GM12878 (cell line): Measurements from ENCODE around the gene RANBP3. TPM values are rescaled to one million over a fixed set of nuclear protein-coding genes. Genes with fewer than 3 reads are reported as not detected.

ENCODE experiments used
- ATAC-seq: fragments of 200-7000 bp; cut with Tn5 transposase; 3 replicates; pipeline ENCODE4 v1.9.1; 2020; ENCODE audit warnings: mild to moderate bottlenecking, moderate library complexity
- BruUV-seq: library from RNA; stranded (reverse); fragments of 400-500 nt; replicated peaks from 2 replicates; lab custom pipeline; 2021; lab: Mats Ljungman, UMichigan
- CTCF ChIA-PET: fragments of 300-600 bp; sonication (Branson Sonifier 250); formaldehyde crosslinking; extraction: SDS; loops from one replicate; lab custom pipeline; 2021; ENCODE audit warnings: inconsistent platforms; lab: Yijun Ruan, JAX
- POLR2A ChIA-PET: fragments of 350-600 bp; formaldehyde crosslinking; extraction: SDS; loops from one replicate; lab custom pipeline; 2021; ENCODE audit warnings: inconsistent platforms; lab: Charles Lee
- RAD21 ChIA-PET: fragments of 300-600 bp; sonication (Branson Sonifier 250); formaldehyde crosslinking; loops from one replicate; lab custom pipeline; 2023; ENCODE audit warnings: antibody characterized with exemption; ENCODE audit not compliant: unreplicated experiment; lab: Charles Lee
- SMC1A ChIA-PET: fragments of 300-600 bp; sonication (Branson Sonifier 250); formaldehyde crosslinking; loops from one replicate; lab custom pipeline; 2023; ENCODE audit not compliant: unreplicated experiment, uncharacterized antibody; lab: Charles Lee
- DNase-seq: peaks from one replicate; pipeline ENCODE4 v3.0.0-alpha.2; 2011; ENCODE audit warnings: low read depth, low spot score
- FAIRE-seq: peaks from 3 replicates; lab custom pipeline; 2011; peaks lifted over from hg19 to GRCh38; lab: Jason Lieb, UNC
- H2AFZ ChIP-seq: 2 replicates; pipeline ENCODE4 v1.6.0; 2011; ENCODE audit warnings: low read depth, low read length, control low read depth; ENCODE audit not compliant: control insufficient read depth
- H3K27ac ChIP-seq: 2 replicates; pipeline ENCODE4 v1.5.1; 2011; ENCODE audit warnings: control low read depth; ENCODE audit not compliant: control insufficient read depth, insufficient read depth
- H3K27me3 ChIP-seq, 2 experiments: replicated peaks in 1 of 2; 2 replicates each; pipeline versions ENCODE4 v1.6.0 to v1.6.1; 2011; ENCODE audit warnings: low read length in 1 of 2; ENCODE audit not compliant: control insufficient read depth in 2 of 2, insufficient read depth in 2 of 2
- H3K36me3 ChIP-seq, 2 experiments: 2 replicates each; pipeline ENCODE4 v1.5.1; 2011; ENCODE audit warnings: low read length in 1 of 2; ENCODE audit not compliant: control insufficient read depth in 2 of 2, insufficient read depth in 2 of 2
- H3K4me1 ChIP-seq: 2 replicates; pipeline ENCODE4 v1.6.1; 2011; ENCODE audit warnings: mild to moderate bottlenecking, low read length, moderate library complexity, mixed read lengths; ENCODE audit not compliant: control insufficient read depth, insufficient read depth
- H3K4me2 ChIP-seq: 2 replicates; pipeline ENCODE4 v1.6.0; 2011; ENCODE audit warnings: control low read depth; ENCODE audit not compliant: control insufficient read depth, insufficient read depth
- H3K4me3 ChIP-seq: fragments of 200-600 bp; sonication (generic); 2 replicates; pipeline ENCODE4 v1.5.1; 2016
- H3K79me2 ChIP-seq: 2 replicates; pipeline ENCODE4 v1.6.0; 2011; ENCODE audit warnings: low read length; ENCODE audit not compliant: control insufficient read depth, insufficient read depth
- H3K9ac ChIP-seq: 2 replicates; pipeline ENCODE4 v1.8.0; 2011; ENCODE audit warnings: low read length, control low read depth, mixed read lengths; ENCODE audit not compliant: control insufficient read depth, insufficient read depth
- H3K9me3 ChIP-seq: replicated peaks from 3 replicates; pipeline ENCODE4 v1.5.1; 2011; ENCODE audit warnings: mild to moderate bottlenecking, low read length; ENCODE audit not compliant: control insufficient read depth, insufficient read depth
- H4K20me1 ChIP-seq: 2 replicates; pipeline ENCODE4 v1.6.0; 2011; ENCODE audit not compliant: control insufficient read depth, insufficient read depth
- BMI1 ChIP-seq: fragments of 450-650 bp; IDR thresholded peaks from 2 replicates; pipeline ENCODE4 v1.6.1; 2016; ENCODE audit warnings: mild to moderate bottlenecking, moderate library complexity, borderline replicate concordance
- CBX3 ChIP-seq: fragments of 200-600 bp; sonication (generic); IDR thresholded peaks from 2 replicates; pipeline ENCODE4 v1.6.1; 2016; ENCODE audit warnings: low read depth, borderline replicate concordance
- DPF2 ChIP-seq: fragments of 450-650 bp; IDR thresholded peaks from 2 replicates; pipeline ENCODE4 v1.6.1; 2017; ENCODE audit warnings: mild to moderate bottlenecking
- EP300 ChIP-seq, 2 experiments: fragments of 150-350 bp in 1 of 2; IDR thresholded peaks; 2 replicates each; pipeline ENCODE4 v1.6.1; 2011 to 2012; ENCODE audit warnings: low read depth in 2 of 2, low read length in 2 of 2, borderline replicate concordance in 1 of 2, improper control_type of control experiment in 1 of 2, inconsistent platforms in 1 of 2; ENCODE audit not compliant: control insufficient read depth in 1 of 2
- FOXK2 ChIP-seq: fragments of 450-650 bp; IDR thresholded peaks from 2 replicates; pipeline ENCODE4 v1.6.1; 2017; ENCODE audit warnings: mild to moderate bottlenecking, moderate library complexity
- GABPA ChIP-seq: IDR thresholded peaks from 2 replicates; pipeline ENCODE4 v1.6.1; 2014; ENCODE audit warnings: antibody characterized with exemption, low read depth, mild to moderate bottlenecking, inconsistent platforms
- IKZF1 ChIP-seq: fragments of 450-650 bp; conservative IDR thresholded peaks from 2 replicates; pipeline ENCODE4 v1.6.1; 2017; ENCODE audit warnings: antibody characterized with exemption, mild to moderate bottlenecking
- NBN ChIP-seq: fragments of 450-650 bp; IDR thresholded peaks from 2 replicates; pipeline ENCODE4 v1.6.1; 2016
- PAX5 ChIP-seq: IDR thresholded peaks from 2 replicates; pipeline ENCODE4 v1.6.1; 2011; ENCODE audit warnings: low read depth, low read length, borderline replicate concordance
- SMARCA5 ChIP-seq: fragments of 450-650 bp; IDR thresholded peaks from 2 replicates; pipeline ENCODE4 v1.6.1; 2017; ENCODE audit warnings: mild to moderate bottlenecking
- ZBED1 ChIP-seq: IDR thresholded peaks from 2 replicates; pipeline ENCODE4 v1.6.1; 2016; ENCODE audit warnings: borderline replicate concordance
- WGBS: methylation state at CpG from one replicate; pipeline ENCODE4 v1.1.6; 2016; ENCODE audit warnings: low lambda C conversion rate; ENCODE audit not compliant: insufficient replicate concordance, insufficient coverage; ENCODE audit errors: missing lambda C conversion rate; 5-methylcytosine and 5-hydroxymethylcytosine counted together
- in situ Hi-C: fragments of 300-500 bp; cut with MboI; formaldehyde crosslinking; loops from 9 replicates; pipeline ENCODE4 v1.14.3; 2018; ENCODE audit warnings: mixed read lengths
- intact Hi-C: fragments of 100-400 bp; cut with micrococcal nuclease; formaldehyde crosslinking; loops from one replicate; pipeline ENCODE4 v1.14.2; 2022; ENCODE audit not compliant: unreplicated experiment
- polyA plus RNA-seq, 11 experiments: library from polyadenylated mRNA; depleted of rRNA in 4 of 11; unstranded in 6 of 11; stranded (reverse) in 5 of 11; fragments of >200 nt; fragmentation: Nextera tagmentation in 4 of 11; fragmentation: Illumina TruSeq in 1 of 11; extraction: Ambion mirVana in 4 of 11; extraction: Trizol in 1 of 11; gene quantifications; 1 replicate in 1 of 11; 2 replicates in 10 of 11; pipeline versions ENCODE4 v1.2.1 to v1.2.3, GENCODE V29; 2011 to 2016; ENCODE audit warnings: inconsistent platforms in 2 of 11, missing spikeins in 2 of 11, low read depth in 1 of 11
- total RNA-seq, 4 experiments: library from RNA; depleted of rRNA in 3 of 4; stranded (reverse); fragments of >200 nt in 3 of 4; fragmentation: Illumina TruSeq in 1 of 4; extraction: Trizol in 1 of 4; gene quantifications; 2 replicates each; pipeline versions ENCODE4 v1.2.1 to v1.2.3, GENCODE V29; 2013 to 2021
- TF ChIP-seq, protein P1 (sequence below), 3 experiments: IDR thresholded peaks in 2 of 3; conservative IDR thresholded peaks in 1 of 3; 2 replicates each; pipeline ENCODE4 v1.5.1; 2011; ENCODE audit warnings: low read depth in 3 of 3, low read length in 3 of 3, mild to moderate bottlenecking in 3 of 3, control low read depth in 2 of 3, moderate library complexity in 2 of 3, inconsistent platforms in 1 of 3, mixed read lengths in 1 of 3; ENCODE audit not compliant: control insufficient read depth in 2 of 3, insufficient read depth in 1 of 3; ENCODE audit errors: extremely low read depth in 1 of 3

RANBP3 gene
- total and polyA plus RNA-seq, 10 of the 15 experiments (the other 5 are each of a cell fraction or from before 2014, with no cell fraction given) = 1.1 to 81.6 (median 60.0) TPM

- Histone ChIP-seq H3K4me2 (no peak overlapping the region), H3K27ac (no peak overlapping the region), H3K9me3 (no peaks in the 10 kb centered on the region), H3K27me3 (no peaks in the 10 kb centered on the region), H3K4me1 (no peaks in the 10 kb centered on the region), H4K20me1 (no peaks in the 10 kb centered on the region), H2AFZ (no peak overlapping the region), H3K36me3 (no peaks in the 10 kb centered on the region)
- WGBS = 81% methylated on average over 7 of the region's 7 CpGs
- SMC1A ChIA-PET = interaction anchor here (1.4 kb wide), 1 partner anchor 126 kb away, joined by 4 read pairs; no protein-coding TSS in a partner anchor
- no TSS peak for BruUV-seq
- in situ Hi-C loops = no loop called here
- DNase-seq (no peak), FAIRE-seq (no peak)
- POLR2A ChIA-PET = interaction anchor here (0.6 kb wide), 1 partner anchor 131 kb away, joined by 3 read pairs; no protein-coding TSS in a partner anchor
- no peak for TF ChIP-seq PAX5
- TF ChIP-seq EP300 (IDR thresholded peaks at IDR 0.05; ENCODE audit: borderline replicate concordance in 1 of 2, control insufficient read depth in 1 of 2, low read depth in 2 of 2, low read length in 2 of 2) = no peak
- TF ChIP-seq BMI1 = no peak
- TF ChIP-seq, protein P1, sequence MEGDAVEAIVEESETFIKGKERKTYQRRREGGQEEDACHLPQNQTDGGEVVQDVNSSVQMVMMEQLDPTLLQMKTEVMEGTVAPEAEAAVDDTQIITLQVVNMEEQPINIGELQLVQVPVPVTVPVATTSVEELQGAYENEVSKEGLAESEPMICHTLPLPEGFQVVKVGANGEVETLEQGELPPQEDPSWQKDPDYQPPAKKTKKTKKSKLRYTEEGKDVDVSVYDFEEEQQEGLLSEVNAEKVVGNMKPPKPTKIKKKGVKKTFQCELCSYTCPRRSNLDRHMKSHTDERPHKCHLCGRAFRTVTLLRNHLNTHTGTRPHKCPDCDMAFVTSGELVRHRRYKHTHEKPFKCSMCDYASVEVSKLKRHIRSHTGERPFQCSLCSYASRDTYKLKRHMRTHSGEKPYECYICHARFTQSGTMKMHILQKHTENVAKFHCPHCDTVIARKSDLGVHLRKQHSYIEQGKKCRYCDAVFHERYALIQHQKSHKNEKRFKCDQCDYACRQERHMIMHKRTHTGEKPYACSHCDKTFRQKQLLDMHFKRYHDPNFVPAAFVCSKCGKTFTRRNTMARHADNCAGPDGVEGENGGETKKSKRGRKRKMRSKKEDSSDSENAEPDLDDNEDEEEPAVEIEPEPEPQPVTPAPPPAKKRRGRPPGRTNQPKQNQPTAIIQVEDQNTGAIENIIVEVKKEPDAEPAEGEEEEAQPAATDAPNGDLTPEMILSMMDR (IDR thresholded peaks at IDR 0.05 in 2 of 3, conservative IDR thresholded peaks at IDR 0.05 in 1 of 3; ENCODE audit: control insufficient read depth in 2 of 3, extremely low read depth in 1 of 3, insufficient read depth in 1 of 3, low read depth in 3 of 3, low read length in 3 of 3) = no peak
- no peak for TF ChIP-seq NBN
- no peak for TF ChIP-seq SMARCA5
- no peak for TF ChIP-seq CBX3
- no peak for TF ChIP-seq FOXK2
- no peak for TF ChIP-seq GABPA
- TF ChIP-seq IKZF1 = no peak
- TF ChIP-seq DPF2 = no peak
- no peak for TF ChIP-seq ZBED1
- TF ChIP-seq, all 136 proteins: peak for 0
- Histone ChIP-seq H3K79me2 (no peaks in the 10 kb centered on the region), H3K4me3 (no peak overlapping the region), H3K9ac (no peak overlapping the region)
- ATAC-seq = no peak
- ChIA-PET RAD21 (no interaction called here), CTCF (interaction anchor here (0.6 to 1.2 kb wide), 3 partner anchors 11 to 1372 kb away, joined by 4 to 6 read pairs (median 5); no protein-coding TSS in a partner anchor)
- intact Hi-C loops = no loop called here
Measured at GRCh38 chr19:6000228-6000847, 22.4 kb upstream of the RANBP3 start.
